H1 (cell line): ENCODE measurements around the gene PPP1R12B. TPM values are rescaled to one million over a fixed set of nuclear protein-coding genes. Genes with fewer than 3 reads are reported as not detected.
"Not testable (repeated sequence)": the region's sequence is repeated elsewhere in the genome, so short reads cannot be mapped to it uniquely, and the experiment has no call there.

Experiments
- CTCF ChIA-PET: fragments of 300-600 bp; sonication (Branson Sonifier 250); formaldehyde crosslinking; loops from one replicate; lab custom pipeline; 2021; ENCODE audit not compliant: partially characterized antibody; lab: Charles Lee
- POLR2A ChIA-PET: fragments of 300-600 bp; sonication (Branson Sonifier 250); formaldehyde crosslinking; loops from one replicate; lab custom pipeline; 2021; ENCODE audit warnings: inconsistent platforms; ENCODE audit not compliant: partially characterized antibody; lab: Charles Lee
- DNase-seq, 2 experiments: peaks; one replicate each; pipeline versions ENCODE4 v3.0.0 to v3.0.0-alpha.2; 2010 to 2022; ENCODE audit warnings: low spot score in 2 of 2, low read depth in 1 of 2, mixed read lengths in 1 of 2
- FAIRE-seq: peaks from 2 replicates; lab custom pipeline; 2011; peaks lifted over from hg19 to GRCh38; lab: Jason Lieb, UNC
- H2AFZ ChIP-seq: 2 replicates; pipeline ENCODE4 v1.8.1; 2012; ENCODE audit warnings: low read length, inconsistent platforms
- H2AK5ac ChIP-seq: 2 replicates; pipeline ENCODE4 v1.6.1; 2013; ENCODE audit warnings: low read depth, low read length
- H2BK120ac ChIP-seq: replicated peaks from 2 replicates; pipeline ENCODE3; 2013; ENCODE audit warnings: low read depth, low read length, inconsistent platforms
- H2BK12ac ChIP-seq: 2 replicates; pipeline ENCODE4 v1.6.1; 2013; ENCODE audit warnings: low read depth, low read length
- H2BK15ac ChIP-seq: 2 replicates; pipeline ENCODE4 v1.6.1; 2013; ENCODE audit warnings: low read length
- H2BK20ac ChIP-seq: 2 replicates; pipeline ENCODE4 v1.6.1; 2013; ENCODE audit warnings: low read length
- H2BK5ac ChIP-seq: 2 replicates; pipeline ENCODE4 v1.6.1; 2013; ENCODE audit warnings: low read depth, low read length
- H3K14ac ChIP-seq: 2 replicates; pipeline ENCODE4 v1.6.1; 2013; ENCODE audit warnings: inconsistent platforms; ENCODE audit not compliant: insufficient read length
- H3K18ac ChIP-seq: 2 replicates; pipeline ENCODE4 v1.6.1; 2013; ENCODE audit warnings: low read length; ENCODE audit errors: extremely low read depth
- H3K23ac ChIP-seq: 2 replicates; pipeline ENCODE4 v1.6.1; 2013; ENCODE audit warnings: inconsistent platforms; ENCODE audit not compliant: insufficient read length
- H3K23me2 ChIP-seq: 2 replicates; pipeline ENCODE4 v1.6.1; 2013; ENCODE audit warnings: low read depth, low read length
- H3K27ac ChIP-seq: 2 replicates; pipeline ENCODE4 v1.6.1; 2011; ENCODE audit warnings: low read depth, low read length, inconsistent platforms
- H3K27me3 ChIP-seq, 4 experiments: replicated peaks in 1 of 4; 1 replicate in 1 of 4; 2 replicates in 3 of 4; pipeline versions ENCODE4 v1.6.1 to v1.8.1; 2011 to 2013; ENCODE audit warnings: low read length in 3 of 4, mild to moderate bottlenecking in 3 of 4, inconsistent platforms in 2 of 4, mixed read lengths in 2 of 4, moderate library complexity in 1 of 4; ENCODE audit not compliant: control insufficient read depth in 3 of 4, insufficient read depth in 3 of 4; ENCODE audit errors: extremely low read depth in 1 of 4
- H3K36me3 ChIP-seq, 4 experiments: 2 replicates each; pipeline versions ENCODE4 v1.6.1 to v1.8.1; 2011 to 2013; ENCODE audit warnings: mild to moderate bottlenecking in 4 of 4, low read length in 3 of 4, moderate library complexity in 2 of 4, control low read depth in 1 of 4, inconsistent platforms in 1 of 4; ENCODE audit not compliant: insufficient read depth in 4 of 4, control insufficient read depth in 2 of 4
- H3K4ac ChIP-seq: replicated peaks from 2 replicates; pipeline ENCODE3; 2013; ENCODE audit warnings: low read length, low read depth, mixed read lengths, inconsistent platforms; ENCODE audit not compliant: insufficient read length
- H3K4me1 ChIP-seq, 4 experiments: replicated peaks in 1 of 4; 1 replicate in 1 of 4; 2 replicates in 3 of 4; pipeline versions ENCODE4 v1.6.1 to v1.8.1; 2011 to 2013; ENCODE audit warnings: low read length in 3 of 4, inconsistent platforms in 2 of 4, mixed read lengths in 1 of 4; ENCODE audit not compliant: insufficient read depth in 4 of 4, control insufficient read depth in 3 of 4
- H3K4me2 ChIP-seq, 2 experiments: 2 replicates each; pipeline versions ENCODE4 v1.6.1 to v1.8.1; 2011 to 2013; ENCODE audit warnings: low read depth in 2 of 2, low read length in 2 of 2, control low read depth in 1 of 2, inconsistent platforms in 1 of 2, mild to moderate bottlenecking in 1 of 2; ENCODE audit not compliant: insufficient read depth in 1 of 2
- H3K4me3 ChIP-seq, 4 experiments: fragments of 200-600, 300-600 bp in 1 of 4; sonication (generic), shearing (Covaris generic), sonication (Bioruptor Twin) in 1 of 4; 2 replicates each; pipeline versions ENCODE4 v1.5.1 to v1.8.1; 2011 to 2016; ENCODE audit warnings: low read length in 4 of 4, low read depth in 3 of 4, control low read depth in 2 of 4, inconsistent platforms in 2 of 4, mild to moderate bottlenecking in 2 of 4, mixed read lengths in 1 of 4, moderate library complexity in 1 of 4; ENCODE audit not compliant: insufficient read depth in 2 of 4; ENCODE audit errors: extremely low read depth in 1 of 4
- H3K56ac ChIP-seq: replicated peaks from 2 replicates; pipeline ENCODE3; 2013; ENCODE audit warnings: low read depth, mild to moderate bottlenecking, mixed read lengths, low read length, inconsistent platforms; ENCODE audit not compliant: insufficient read length
- H3K79me1 ChIP-seq: 2 replicates; pipeline ENCODE4 v1.6.1; 2013; ENCODE audit warnings: low read depth, low read length, control low read depth
- H3K79me2 ChIP-seq, 2 experiments: 2 replicates each; pipeline versions ENCODE4 v1.6.1 to v1.8.1; 2012 to 2013; ENCODE audit warnings: low read length in 2 of 2, mild to moderate bottlenecking in 2 of 2, inconsistent platforms in 1 of 2; ENCODE audit not compliant: insufficient read depth in 2 of 2, control insufficient read depth in 1 of 2
- H3K9ac ChIP-seq, 4 experiments: replicated peaks in 1 of 4; 1 replicate in 1 of 4; 2 replicates in 3 of 4; pipeline versions ENCODE4 v1.6.1 to v1.8.1; 2011 to 2013; ENCODE audit warnings: low read depth in 3 of 4, low read length in 3 of 4, control low read depth in 2 of 4, mild to moderate bottlenecking in 2 of 4, moderate library complexity in 2 of 4, inconsistent platforms in 1 of 4; ENCODE audit errors: extremely low read depth in 1 of 4
- H3K9me3 ChIP-seq, 2 experiments: 2 replicates each; pipeline versions ENCODE4 v1.6.1 to v1.8.1; 2012 to 2013; ENCODE audit warnings: mild to moderate bottlenecking in 2 of 2, moderate library complexity in 2 of 2, control low read depth in 1 of 2, inconsistent platforms in 1 of 2, low read depth in 1 of 2, low read length in 1 of 2, mixed read lengths in 1 of 2; ENCODE audit not compliant: insufficient read depth in 2 of 2
- H4K20me1 ChIP-seq, 2 experiments: replicated peaks in 1 of 2; 2 replicates each; pipeline versions ENCODE3 to v1.8.1; 2011 to 2013; ENCODE audit warnings: inconsistent platforms in 2 of 2, low read length in 2 of 2, mild to moderate bottlenecking in 1 of 2; ENCODE audit not compliant: insufficient read depth in 2 of 2, control insufficient read depth in 1 of 2
- H4K5ac ChIP-seq: 2 replicates; pipeline ENCODE4 v1.6.1; 2013; ENCODE audit warnings: low read length, low read depth, mixed read lengths, inconsistent platforms; ENCODE audit not compliant: insufficient read length
- H4K8ac ChIP-seq: 2 replicates; pipeline ENCODE4 v1.8.0; 2013; ENCODE audit warnings: mild to moderate bottlenecking, moderate library complexity, low read length, inconsistent platforms; ENCODE audit not compliant: insufficient read depth; ENCODE audit errors: extremely low read depth
- H4K91ac ChIP-seq: replicated peaks from 2 replicates; pipeline ENCODE3; 2013; ENCODE audit warnings: low read length, mixed read lengths, inconsistent platforms; ENCODE audit not compliant: insufficient read length
- RAD21 ChIP-seq, 2 experiments: IDR thresholded peaks in 1 of 2; conservative IDR thresholded peaks in 1 of 2; 2 replicates each; pipeline ENCODE4 v1.6.1; 2011; ENCODE audit warnings: low read depth in 2 of 2, low read length in 2 of 2, improper control_type of control experiment in 1 of 2, inconsistent platforms in 1 of 2, mild to moderate bottlenecking in 1 of 2, moderate library complexity in 1 of 2
- WGBS, 2 experiments: shearing (Covaris generic) in 1 of 2; methylation state at CpG; one replicate each; pipeline versions ENCODE4 v1.1.6 to v1.1.7; 2013 to 2015; ENCODE audit warnings: low lambda C conversion rate in 2 of 2, mixed read lengths in 2 of 2, inconsistent platforms in 1 of 2, low coverage in 1 of 2, missing lambda C conversion rate in 1 of 2; ENCODE audit not compliant: insufficient replicate concordance in 2 of 2, insufficient coverage in 1 of 2, insufficient read length in 1 of 2; ENCODE audit errors: extremely low coverage in 1 of 2, missing lambda C conversion rate in 1 of 2; 5-methylcytosine and 5-hydroxymethylcytosine counted together
- polyA plus RNA-seq, 7 experiments: library from polyadenylated mRNA; depleted of rRNA in 3 of 7; stranded (reverse) in 5 of 7; unstranded in 2 of 7; fragments of >200 nt in 5 of 7; fragments of 200-250 nt in 2 of 7; gene quantifications; 1 replicate in 5 of 7; 2 replicates in 1 of 7; 4 replicates in 1 of 7; pipeline versions ENCODE4 v1.2.1 to v1.2.3, GENCODE V29; 2011 to 2013; ENCODE audit warnings: missing spikeins in 2 of 7, mixed read lengths in 2 of 7
- total RNA-seq: library from RNA; stranded (reverse); fragmentation: NEBNext Ultra II Directional; extraction: Animal tissue kit (Norgen Biotek cat#: 25700); gene quantifications from 2 replicates; pipeline ENCODE4 v1.2.1, GENCODE V29; 2021

Gene PPP1R12B
- total and polyA plus RNA-seq, 2 of the 8 experiments (the other 6 are each of a cell fraction or from before 2014, with no cell fraction given): 7.9 to 18.7 TPM

- H2BK120ac ChIP-seq, H3K27ac ChIP-seq, H2BK15ac ChIP-seq, H3K23me2 ChIP-seq, H2AK5ac ChIP-seq, H3K9me3 ChIP-seq, H3K4ac ChIP-seq, H2AFZ ChIP-seq, H2BK12ac ChIP-seq, H3K23ac ChIP-seq, H3K4me2 ChIP-seq, H3K27me3 ChIP-seq, H3K14ac ChIP-seq, H3K9ac ChIP-seq, DNase-seq, H4K8ac ChIP-seq, H3K4me1 ChIP-seq, FAIRE-seq, H3K79me2 ChIP-seq, H3K56ac ChIP-seq, H4K91ac ChIP-seq, H3K4me3 ChIP-seq, H3K36me3 ChIP-seq, H2BK20ac ChIP-seq, H4K5ac ChIP-seq, H3K18ac ChIP-seq, H4K20me1 ChIP-seq, H3K79me1 ChIP-seq, H2BK5ac ChIP-seq: not testable (repeated sequence)
- 87% methylated on average over 11 of the region's 11 CpGs; no CpG with 5 or more reads in 1 of the 2 experiments for WGBS, 2 experiments
- ChIA-PET POLR2A (interaction anchor here (0.7 kb wide), 1 partner anchor 40 kb away, joined by 3 read pairs; no protein-coding TSS in a partner anchor), CTCF (interaction anchor here (0.8 to 4.6 kb wide), 12 partner anchors 9 to 151 kb away, joined by 3 to 23 read pairs (median 3); no protein-coding TSS in a partner anchor)
- 0 out of 4 replicates have a peak, but pooled peaks of 1 of the 2 experiments have one; percentile 3 for TF ChIP-seq RAD21 (IDR thresholded peaks at IDR 0.05 in 1 of 2, conservative IDR thresholded peaks at IDR 0.05 in 1 of 2; ENCODE audit: low read depth in 2 of 2, low read length in 2 of 2)
Observed at GRCh38 chr1:202614363-202615207, 266.1 kb downstream of the PPP1R12B start.
